AG09309 (cell line): ENCODE measurements around the gene MYMK.

Source experiments
- DNase-seq: peaks from one replicate; pipeline ENCODE4 v3.0.0-alpha.2; 2010; ENCODE audit warnings: low read depth
- H3K4me3 ChIP-seq: 2 replicates; pipeline ENCODE4 v1.5.1; 2011; ENCODE audit warnings: mild to moderate bottlenecking, low read depth, low read length, moderate library complexity; ENCODE audit not compliant: control insufficient read depth
- CTCF ChIP-seq: IDR thresholded peaks from 2 replicates; pipeline ENCODE4 v1.5.1; 2011; ENCODE audit warnings: mild to moderate bottlenecking, low read depth, low read length, inconsistent platforms; ENCODE audit not compliant: insufficient read depth, control insufficient read depth; ENCODE audit errors: missing control alignments

Gene MYMK

GRCh38 chr9:133557581-133557980 is 32.8 kb upstream of the MYMK start:
- no peak for DNase-seq
- TF ChIP-seq CTCF, result no peak
- H3K4me3 ChIP-seq, result no peak overlapping the region

- no peak for DNase-seq
- no peak for TF ChIP-seq CTCF
- H3K4me3 ChIP-seq, result no peak overlapping the region
These were observed 31.6 kb upstream of the MYMK start for GRCh38 chr9:133556354-133556753.

GRCh38 chr9:133554729-133555128 is 30.0 kb upstream of the MYMK start:
- DNase-seq, result no peak
- TF ChIP-seq CTCF, result no peak
- no peak overlapping the region for H3K4me3 ChIP-seq

GRCh38 chr9:133553973-133554713 is 29.4 kb upstream of the MYMK start:
- no peak for TF ChIP-seq CTCF
- no peak overlapping the region for H3K4me3 ChIP-seq
- no peak for DNase-seq

GRCh38 chr9:133553123-133553522 is 28.4 kb upstream of the MYMK start:
- no peak for TF ChIP-seq CTCF
- no peak for DNase-seq

GRCh38 chr9:133552236-133552635 is 27.5 kb upstream of the MYMK start:
- no peak for TF ChIP-seq CTCF
- H3K4me3 ChIP-seq, result no peak overlapping the region
- DNase-seq, result no peak

More at GRCh38 chr9:133553123-133553522, 28.4 kb upstream of the MYMK start:
- no peak overlapping the region for H3K4me3 ChIP-seq
